Posterior cingulate gyrus (tissue), 11 donors: ENCODE results near the gene SERINC3.

ENCODE experiments used
- DNase-seq, 10 donors: peaks; one replicate each; pipeline versions ENCODE4 v3.0.0 to v3.0.0-alpha.2; 2020 to 2021; ENCODE audit warnings: mixed read lengths in 3 of 10
- intact Hi-C: fragments of 100-400 bp; cut with DNase I; formaldehyde crosslinking; loops from one replicate; pipeline ENCODE4 v1.15.1; 2023

SERINC3 gene

DNA sequence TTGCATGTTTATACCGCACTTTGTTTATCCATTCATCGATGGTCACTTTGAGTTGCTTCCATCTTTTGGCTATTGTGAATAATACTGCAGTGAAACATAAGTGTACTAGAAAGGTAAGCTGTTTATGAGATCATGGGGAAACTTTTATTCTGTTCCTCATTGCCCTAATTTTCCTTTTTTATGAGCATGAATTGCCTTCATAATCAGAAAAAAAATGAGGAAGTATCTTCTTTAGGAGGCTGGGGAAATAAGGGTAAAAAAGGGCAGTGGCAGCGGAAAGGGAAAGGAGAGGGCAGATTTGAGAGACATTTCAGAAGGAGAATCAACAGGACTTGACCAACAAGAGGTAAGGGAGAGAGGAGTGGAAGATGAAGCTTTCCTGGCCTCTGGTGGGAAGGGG is 14.3 kb upstream of the SERINC3 start:
- intact Hi-C loops: no loop called here
- no peak for DNase-seq

DNA sequence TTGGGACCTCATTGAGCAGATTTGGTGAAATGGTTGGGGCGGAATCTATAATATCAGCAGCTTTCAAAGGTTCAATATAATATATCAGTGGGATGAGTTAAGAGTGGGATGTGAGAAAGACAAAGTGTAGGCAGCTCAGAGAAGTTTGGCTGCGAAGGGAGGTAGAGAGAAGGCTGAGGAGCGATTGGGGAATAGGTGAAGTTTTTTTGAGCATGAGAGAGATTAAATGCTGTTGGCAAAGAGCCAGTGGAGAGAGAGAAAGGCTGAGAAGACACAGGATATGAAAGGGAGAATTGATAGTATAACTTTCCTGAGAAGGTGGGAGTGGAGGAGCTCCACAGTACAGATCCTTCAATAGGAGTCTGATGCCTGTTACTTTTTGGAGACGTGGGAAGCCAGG is 12.1 kb upstream of the SERINC3 start:
- DNase-seq: no peak
- intact Hi-C loops: no loop called here

DNA sequence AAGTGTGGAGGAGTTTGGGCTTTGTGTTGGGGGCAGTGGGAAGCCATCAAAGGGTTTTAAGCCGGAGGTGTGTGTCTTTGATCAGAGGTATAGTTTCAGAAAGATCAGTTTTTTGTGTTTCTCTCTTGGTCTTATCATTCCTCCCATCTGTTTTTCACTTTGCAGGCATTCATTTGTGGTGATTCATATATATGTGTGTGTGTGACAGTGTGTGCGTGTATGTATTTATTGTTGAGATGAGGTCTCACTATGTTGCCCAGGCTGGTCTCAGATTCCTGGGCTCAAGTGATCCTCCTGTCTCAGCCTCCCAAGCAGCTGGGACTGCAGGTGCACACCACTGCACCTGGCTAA is 11.1 kb upstream of the SERINC3 start:
- intact Hi-C loops: no loop called here
- no peak for DNase-seq

DNA sequence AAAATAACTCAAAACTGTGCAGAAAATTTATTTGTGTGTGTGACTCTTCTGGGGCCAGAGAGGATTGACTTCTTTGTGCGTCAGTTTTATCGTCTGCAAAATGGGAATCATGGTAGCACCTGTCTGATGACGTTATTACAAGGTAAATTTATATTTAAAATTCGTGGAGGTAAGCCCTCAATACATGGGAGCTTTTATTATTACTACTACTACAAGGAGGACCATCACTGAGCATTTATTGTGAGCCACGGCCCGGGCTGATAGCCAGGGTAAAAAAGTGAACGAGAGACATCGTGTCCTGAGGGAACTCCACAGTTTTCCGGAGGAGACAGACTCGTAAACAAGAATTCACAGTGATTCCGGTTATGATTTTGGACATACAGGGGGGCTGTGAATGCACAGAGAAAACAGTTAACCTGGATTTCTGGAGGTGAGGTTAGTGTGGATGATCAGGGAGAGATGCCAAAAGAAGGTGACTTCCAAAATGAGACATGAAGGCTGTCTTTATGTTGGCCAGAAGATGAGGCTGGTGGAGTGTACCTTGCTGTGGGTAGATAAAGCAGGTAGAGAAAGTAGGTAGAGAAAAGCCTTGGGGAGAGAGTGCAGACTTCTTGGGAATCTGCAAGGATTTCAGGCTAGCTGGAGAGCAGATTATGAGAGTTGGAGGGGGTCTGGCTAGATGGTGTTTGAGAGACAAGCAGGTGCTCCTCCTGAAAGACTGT is 10.6 kb upstream of the SERINC3 start:
- intact Hi-C loops: no loop called here
- peak in 1 of 10 donors; percentile 23 for DNase-seq

DNA sequence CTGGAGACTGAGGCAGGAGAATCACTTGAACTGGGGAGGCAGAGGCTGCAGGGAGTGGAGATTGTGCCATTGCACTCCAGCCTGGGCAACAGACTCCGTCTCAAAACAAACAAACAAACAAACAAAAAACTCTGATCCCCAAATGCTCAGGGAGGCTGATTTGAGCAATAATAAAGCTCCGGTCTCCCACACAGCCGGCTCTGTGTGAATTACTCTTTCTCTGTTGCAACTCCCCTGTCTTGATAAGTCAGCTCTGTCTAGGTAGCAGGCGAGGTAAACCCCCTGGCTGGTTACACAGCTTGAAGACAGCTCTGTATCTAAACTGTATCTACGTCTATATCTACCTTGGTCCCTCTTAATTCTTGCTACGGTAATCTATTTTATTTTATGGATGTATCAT is 6.4 kb upstream of the SERINC3 start:
- intact Hi-C loops: no loop called here
- DNase-seq: no peak

DNA sequence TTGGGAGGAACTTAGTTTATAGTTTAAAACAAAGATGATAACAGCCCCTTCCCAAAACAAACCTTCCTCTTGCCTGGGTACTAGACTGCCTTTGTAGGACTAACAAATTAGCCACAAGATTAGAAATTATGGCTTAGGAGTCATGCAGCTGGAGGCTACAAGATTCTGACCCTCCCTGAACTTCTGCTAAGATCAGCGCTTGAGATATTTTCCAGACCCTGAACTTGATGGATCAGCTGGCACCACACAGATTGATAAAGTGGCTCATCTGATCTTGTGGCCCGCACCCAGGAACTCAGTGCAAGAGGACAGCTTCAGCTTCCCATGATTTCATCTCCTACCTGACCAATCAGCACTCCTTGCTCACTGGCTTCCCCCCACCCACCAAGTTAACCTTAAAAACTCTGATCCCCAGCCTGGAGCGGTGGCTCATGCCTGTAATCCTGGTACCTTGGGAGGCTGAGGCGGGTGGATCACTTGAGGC is 5.9 kb upstream of the SERINC3 start:
- intact Hi-C loops: no loop called here
- no peak for DNase-seq

DNA sequence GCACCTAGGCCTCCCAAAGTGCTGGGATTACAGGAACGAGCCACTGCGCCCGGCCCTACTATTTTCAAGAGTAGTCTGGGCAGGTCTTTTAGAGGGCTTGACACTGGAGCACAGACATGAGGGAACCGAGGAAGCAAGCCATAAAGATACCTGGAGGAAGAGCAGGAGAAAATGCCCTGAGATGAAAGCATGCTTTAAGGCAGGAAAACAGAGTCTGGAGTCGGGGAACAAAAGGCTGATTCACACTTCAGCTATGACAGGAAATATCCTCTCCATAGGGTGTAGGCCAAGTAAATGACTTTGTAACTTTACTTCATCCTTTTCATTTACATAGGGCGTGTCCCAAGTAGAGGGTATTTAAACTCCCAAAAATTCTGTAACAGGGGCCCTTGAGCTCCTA is 4.3 kb upstream of the SERINC3 start:
- no peak for DNase-seq
- intact Hi-C loops: no loop called here

DNA sequence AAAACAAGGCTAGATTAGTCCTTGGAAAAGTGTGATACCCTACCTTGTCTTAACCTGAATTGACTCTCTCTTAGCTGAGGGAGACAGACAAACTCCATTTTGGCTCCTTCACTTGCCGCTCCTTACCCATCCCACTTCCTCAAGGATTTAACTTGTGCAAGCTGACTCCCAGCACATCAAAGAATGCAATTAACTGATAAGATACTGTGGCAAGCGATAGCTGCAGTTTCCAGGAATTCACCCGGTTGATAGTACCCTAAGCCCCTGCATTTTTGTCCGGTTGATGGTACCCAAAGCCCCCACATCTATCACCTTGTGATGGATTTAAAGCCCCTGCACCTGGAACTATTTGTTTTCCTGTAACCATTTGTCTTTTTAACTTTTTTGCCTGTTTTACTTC is 1.9 kb upstream of the SERINC3 start:
- DNase-seq: no peak
- intact Hi-C loops: loop anchor here (5.0 kb wide), 2 partner anchors 46 to 199 kb away; partner anchors contain the start of gene TTPAL

DNA sequence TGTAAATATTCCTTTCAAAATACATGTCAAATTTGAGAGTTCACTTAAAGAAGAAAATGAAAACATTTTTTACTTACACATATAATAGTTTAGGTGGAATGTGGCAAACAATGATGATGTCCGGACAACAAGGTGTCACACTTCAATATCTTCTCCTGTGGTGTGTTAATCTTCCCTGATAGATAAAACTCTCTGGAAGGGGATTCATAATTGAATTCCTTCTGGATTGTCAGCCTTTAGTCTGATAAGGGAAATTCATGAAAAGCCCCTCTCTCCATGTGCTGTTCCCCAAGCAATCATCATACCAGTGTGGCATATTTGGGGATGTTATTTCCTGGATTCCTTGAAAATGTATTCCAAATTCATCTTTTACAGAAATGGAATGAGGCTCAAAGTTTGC is 971 bp upstream of the SERINC3 start:
- no peak for DNase-seq
- intact Hi-C loops: loop anchor here (5.0 kb wide), 2 partner anchors 46 to 199 kb away; partner anchors contain the start of gene TTPAL

DNA sequence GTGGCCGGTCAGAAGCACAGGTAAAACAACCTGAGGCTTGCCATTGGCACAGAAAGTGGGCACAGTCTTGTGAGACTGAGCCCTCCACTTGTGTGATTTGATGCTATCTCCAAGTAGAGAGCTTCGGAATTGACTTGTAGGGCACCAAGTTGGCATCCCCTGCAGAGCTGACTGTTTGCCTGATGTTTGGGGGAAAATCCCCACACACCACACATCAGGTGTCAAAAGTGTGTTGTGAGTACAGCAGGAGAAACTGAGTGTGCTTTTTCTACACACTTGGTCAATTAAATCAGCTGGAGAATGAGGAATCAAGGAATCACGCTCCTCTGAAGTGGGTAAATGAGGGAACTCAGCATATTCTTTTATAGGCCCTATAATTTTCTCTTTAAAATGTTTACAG is 989 bp downstream of the SERINC3 start:
- DNase-seq: no peak
- intact Hi-C loops: loop anchor here (5.0 kb wide), 2 partner anchors 44 to 201 kb away; partner anchors contain the start of gene TTPAL

DNA sequence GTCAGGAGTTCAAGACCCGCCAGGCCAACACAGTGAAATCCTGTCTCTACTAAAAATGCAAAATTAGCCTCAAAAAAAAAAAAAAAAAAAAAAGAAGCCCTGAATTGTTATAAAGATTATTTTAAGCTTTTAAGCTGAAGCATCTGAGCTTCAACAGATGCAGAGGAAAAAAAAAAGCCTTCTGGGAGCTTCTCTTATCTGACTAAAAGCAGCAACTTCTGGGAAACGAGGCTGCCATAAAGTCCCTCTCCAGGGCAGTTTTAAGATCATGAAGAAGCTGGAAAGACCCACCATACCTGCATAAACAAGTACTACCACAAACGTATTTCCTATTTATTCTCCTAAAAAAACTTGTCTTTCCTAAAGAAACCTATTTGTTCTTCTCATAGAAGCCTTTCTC is 3.6 kb downstream of the SERINC3 start:
- intact Hi-C loops: no loop called here
- no peak for DNase-seq

DNA sequence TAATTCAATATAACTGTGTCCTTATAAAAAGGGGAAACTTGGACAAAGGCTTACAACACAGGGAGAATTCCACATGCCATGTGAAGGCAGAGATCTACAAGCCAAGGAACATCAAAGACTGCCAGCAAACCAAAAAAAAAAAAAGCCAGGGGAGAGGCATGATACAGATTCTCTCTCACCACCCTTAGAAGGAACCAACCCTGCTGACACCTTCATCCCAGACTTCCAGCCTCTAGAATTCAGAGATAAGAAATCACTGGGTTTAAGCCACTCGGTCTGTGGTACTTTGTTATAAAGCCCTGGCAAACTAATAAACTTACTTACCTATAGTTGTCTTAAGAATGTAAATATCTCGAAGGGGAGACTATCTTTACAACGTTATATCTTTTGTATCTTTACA is 4.4 kb downstream of the SERINC3 start:
- intact Hi-C loops: no loop called here
- DNase-seq: no peak

DNA sequence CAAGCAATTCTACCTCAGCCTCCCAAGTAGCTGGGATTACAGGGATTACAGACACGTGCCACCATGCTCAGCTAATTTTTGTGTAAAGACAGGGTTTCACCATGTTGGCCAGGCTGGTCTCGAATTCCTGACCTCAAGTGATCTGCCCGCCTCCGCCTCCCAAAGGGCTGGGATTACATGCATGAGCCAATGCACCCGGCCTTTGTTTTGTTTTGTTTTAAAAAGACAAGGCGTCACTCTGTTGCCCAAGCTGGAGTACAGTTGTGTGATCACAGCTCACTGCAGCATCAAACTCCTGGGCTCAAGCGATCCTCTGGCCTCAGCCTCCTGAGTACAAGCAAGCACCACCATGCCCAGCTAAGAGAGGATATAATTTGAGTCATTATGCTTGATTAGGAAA is 5.4 kb downstream of the SERINC3 start:
- intact Hi-C loops: no loop called here
- DNase-seq: no peak

DNA sequence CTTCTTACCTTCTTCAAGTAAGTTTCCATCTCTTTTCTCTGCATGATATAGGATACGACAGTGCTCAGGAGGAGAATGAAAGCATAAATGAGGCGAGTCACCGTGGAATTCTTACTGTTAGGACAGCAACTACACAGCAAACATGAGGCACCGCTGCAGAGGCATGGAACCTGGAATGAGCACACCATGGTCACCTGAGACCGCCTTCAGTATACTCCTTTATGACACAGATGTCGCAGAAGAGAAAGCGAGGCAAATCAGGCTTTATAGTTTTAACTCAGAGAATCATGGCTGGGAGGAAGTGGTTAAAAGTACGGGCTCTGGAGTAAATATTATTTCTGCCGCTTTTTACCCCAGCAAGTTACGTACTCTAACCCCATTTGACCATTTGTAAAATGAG is 8.0 kb downstream of the SERINC3 start:
- DNase-seq: no peak
- intact Hi-C loops: no loop called here

DNA sequence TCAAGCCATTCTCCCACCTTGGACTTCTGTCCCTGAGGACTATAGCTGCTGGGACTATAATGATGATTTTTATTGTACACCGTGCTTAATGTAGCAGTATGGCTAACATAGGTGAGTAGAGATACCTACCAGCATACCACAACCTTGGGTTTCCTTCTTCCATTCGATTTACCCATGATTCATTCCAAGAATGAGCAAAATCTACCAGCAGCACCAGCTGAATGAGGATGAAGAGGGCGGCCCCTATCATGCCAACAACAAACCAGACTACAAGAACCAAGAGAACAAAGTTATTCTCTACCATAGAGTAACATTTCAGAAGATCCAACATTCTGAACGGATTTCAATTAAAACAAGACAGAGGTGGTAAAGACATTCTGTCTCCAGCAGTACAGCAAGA is 12.1 kb downstream of the SERINC3 start:
- DNase-seq: no peak
- intact Hi-C loops: no loop called here

DNA sequence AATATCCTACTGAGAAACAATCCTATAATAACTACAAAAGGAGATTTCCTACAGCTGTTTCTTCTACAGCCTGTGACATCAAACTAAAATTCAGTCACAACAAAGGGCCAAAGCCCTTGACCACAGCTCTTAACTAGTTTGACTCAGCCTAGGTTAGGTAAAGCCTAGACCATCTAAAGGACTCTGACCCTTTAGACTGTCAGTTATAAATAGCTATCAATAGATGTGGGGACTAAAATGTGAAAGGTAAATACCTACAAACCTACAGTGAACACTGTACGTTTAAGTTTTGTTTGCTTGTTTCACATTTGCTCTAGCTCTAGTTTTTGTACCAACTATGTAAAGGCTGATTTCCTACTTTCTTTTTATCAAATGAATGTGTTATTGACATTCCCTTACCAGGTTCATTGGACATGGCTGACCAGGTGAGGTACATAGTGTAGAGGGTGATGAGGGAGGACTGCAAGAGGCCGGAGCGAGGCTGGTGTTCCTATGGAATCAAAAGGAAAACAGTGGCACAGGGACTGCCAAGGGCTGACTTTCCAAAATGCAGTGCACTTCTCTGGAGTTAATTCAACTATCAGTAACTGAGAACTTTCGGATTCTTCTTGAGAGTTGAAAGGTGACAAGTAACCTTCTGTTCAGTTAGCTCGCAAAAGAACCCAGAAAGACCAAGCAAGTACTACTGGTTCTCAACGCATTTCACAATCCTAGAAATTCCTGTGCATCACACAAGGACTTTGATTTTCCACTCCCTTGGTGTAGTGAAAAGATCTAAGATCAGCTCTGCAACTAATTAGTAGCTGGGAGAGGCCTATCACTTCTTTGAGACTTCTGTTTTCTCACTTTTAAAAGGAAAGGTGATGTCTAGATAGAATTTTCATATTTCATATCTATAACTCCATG is 17.2 kb downstream of the SERINC3 start:
- DNase-seq: no peak
- intact Hi-C loops: no loop called here

DNA sequence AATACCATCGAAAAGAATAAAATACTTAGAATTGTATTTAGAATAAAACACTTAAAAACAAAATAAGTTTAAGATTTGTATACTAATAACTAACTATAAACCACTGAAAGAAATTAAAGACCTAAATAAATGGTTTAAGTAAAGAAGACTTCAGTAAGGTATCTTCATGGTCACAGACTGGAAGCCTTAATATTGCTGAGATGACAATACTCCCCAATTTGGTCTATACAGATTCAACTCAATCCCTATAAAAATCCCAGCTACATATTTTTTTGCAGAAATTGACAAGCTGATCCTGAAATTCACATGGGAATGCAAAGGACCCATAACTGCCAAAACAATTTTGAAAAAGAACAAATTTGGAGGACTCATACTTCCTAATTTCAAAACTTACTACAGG is 18.9 kb downstream of the SERINC3 start:
- no peak for DNase-seq
- intact Hi-C loops: no loop called here

DNA sequence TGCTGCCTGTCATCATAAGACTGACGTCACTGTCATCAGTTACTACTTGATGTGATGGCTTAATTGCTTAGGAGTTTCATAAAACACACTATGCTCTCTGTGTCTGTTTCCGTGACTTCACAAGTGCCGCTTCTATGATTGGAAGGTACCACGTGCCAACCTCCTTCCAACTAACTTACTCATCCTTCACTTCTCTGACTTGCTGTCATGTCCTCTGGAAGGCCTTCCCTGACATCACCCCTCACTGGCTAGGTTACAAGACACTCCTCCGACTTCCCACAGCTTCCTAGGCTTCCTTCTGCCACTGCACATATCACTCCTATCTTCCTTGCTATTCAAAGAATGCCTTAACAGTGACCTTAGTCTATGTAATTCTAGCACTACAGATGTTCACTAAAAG is 20.4 kb downstream of the SERINC3 start:
- intact Hi-C loops: no loop called here
- no peak for DNase-seq

DNA sequence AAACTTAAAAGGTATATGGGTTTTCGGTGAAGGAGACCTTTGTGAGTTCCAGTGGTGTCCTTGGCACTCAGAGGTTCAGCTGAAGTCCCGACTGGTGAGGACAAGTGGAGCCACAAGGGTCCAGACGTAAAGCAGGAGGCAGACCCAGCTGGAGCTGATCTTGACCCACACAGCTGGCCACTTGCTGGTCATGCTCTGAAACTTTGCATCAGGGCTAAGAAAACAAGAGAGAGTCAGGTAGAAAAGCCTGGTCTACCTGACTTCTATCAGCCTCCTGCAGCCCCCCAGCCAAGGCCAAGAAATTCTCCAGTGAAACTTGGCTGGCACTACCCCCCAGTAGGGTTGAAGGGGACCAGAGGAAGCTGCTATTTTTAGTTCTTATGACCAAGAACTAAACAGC is 21.6 kb downstream of the SERINC3 start:
- no peak for DNase-seq
- intact Hi-C loops: no loop called here

DNA sequence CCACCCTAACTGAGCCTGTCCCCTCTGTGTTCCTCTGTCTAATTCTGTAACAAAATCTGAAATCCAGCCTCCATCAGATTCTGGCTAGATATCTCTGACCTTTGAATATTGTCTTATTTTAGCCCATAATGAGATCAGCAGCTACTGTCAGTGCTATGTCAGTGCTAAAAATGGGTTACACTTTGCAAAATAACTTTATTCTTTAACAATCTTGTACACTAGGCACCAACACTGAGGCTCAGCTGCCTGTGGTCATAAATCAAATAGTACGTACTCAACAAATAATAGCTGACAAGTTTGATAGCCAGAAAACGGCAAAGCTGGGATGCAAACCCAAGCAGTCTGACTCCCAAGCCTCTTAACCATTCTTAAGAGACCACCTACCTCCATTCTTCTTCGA is 24.1 kb downstream of the SERINC3 start:
- DNase-seq: no peak
- intact Hi-C loops: no loop called here

DNA sequence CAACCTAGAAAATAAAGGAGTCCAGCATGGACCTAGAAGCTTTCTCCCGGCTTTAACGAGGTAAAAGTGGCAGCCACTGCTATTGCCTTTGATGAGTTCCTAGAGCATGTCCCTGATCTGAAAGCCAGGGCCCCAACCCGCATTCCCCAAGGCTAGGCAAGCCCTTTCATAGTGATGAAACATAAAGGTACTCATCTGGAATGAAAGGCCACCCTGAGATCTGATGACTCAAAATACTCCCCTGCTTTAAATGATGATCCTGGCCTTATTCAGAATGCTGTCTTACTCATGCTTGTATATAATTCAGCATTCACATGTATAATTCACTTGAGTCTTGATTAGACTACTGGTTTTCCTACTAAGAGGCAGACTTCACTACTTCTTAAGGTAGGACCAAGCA is 24.9 kb downstream of the SERINC3 start:
- intact Hi-C loops: no loop called here
- no peak for DNase-seq
